ENCODE data around the gene IRF7. TPM values are rescaled to one million over a fixed set of nuclear protein-coding genes. Genes with fewer than 3 reads are reported as not detected.

The IRF7 gene
- total and polyA plus RNA-seq, 9 of the 15 experiments (the other 6 are each of a cell fraction or from before 2014, with no cell fraction given) = 0.27 to 7.6 (median 1.8) TPM

DNA sequence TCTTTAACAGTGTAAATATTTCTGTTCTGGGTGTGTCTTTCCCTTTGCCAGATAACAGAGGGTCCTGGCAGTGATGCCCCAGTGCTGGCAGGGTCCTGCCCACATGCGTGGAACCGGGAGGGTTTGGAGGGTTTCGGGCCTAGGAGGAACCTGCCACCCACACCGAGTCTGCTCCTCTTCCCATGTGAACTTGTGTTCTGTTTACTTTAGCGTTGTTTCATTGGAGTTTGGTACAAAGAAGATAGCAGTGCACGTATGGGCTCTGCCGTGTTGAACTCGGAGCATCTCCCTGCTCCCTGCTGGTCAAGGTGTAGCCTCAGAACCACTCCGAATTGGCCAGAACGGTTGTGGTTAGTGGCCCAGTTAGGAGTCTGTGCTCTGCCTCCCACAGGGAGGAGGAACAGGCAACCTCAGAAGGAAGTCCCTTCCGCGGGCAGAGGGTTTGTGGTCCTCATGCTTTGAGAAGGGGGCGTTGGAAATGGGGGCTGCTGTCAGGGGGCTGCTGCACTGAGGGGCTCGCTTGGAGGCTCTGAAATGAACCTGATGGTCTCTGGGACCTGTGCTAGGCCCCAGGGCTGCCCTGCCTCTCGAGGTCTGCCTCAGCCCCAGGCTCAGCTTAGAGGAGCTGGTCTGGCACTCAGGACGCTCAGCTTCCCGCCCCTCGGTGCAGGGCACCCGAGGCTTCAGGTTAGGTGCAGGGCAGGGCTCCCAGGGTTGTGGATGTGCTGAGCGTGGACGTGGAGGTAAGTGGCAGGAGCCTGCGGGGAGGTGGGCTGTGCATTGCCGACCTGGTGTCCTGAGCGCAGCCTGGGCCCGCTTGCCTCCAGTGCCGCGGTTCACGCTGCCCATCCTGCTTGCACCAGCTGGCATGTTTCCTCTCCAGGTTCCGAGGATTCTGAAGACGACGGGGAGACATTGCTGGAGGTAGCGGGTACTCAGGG is 29.1 kb downstream of the IRF7 start:
- Histone ChIP-seq H3K79me2 (ENCODE audit: control insufficient read depth, insufficient read depth, low read length) (peaks cover 52% of the 10 kb centered on the region), H3K4me3 (no peak overlapping the region), H3K4me1 (replicated peaks in 1 of 2; ENCODE audit: control insufficient read depth in 2 of 2, insufficient read depth in 2 of 2, low read length in 2 of 2) (peaks cover 3 to 26% of the 10 kb centered on the region in 2 experiments; a peak in 4 of 5 replicates), H3K27me3 (ENCODE audit: control insufficient read depth in 2 of 2, insufficient read depth in 2 of 2, low read length in 2 of 2) (no peaks in the 10 kb centered on the region), H3K9me1 (ENCODE audit: control insufficient read depth, insufficient read depth, low read length) (peaks cover 8% of the 10 kb centered on the region), H3K4me2 (ENCODE audit: insufficient read depth, low read length) (no peak overlapping the region), H3K9me3 (replicated peaks; ENCODE audit: control insufficient read depth, insufficient read depth, low read depth, low read length) (no peaks in the 10 kb centered on the region), H3K9ac (ENCODE audit: insufficient read depth in 1 of 2, low read depth in 2 of 2, low read length in 2 of 2) (peak overlapping the region in 1 of 2 experiments; percentile 74; a peak in 2 of 4 replicates), H3K27ac (ENCODE audit: extremely low read depth, low read depth, low read length) (no peak overlapping the region), H2AFZ (ENCODE audit: low read depth, low read length) (no peak overlapping the region), H3K36me3 (ENCODE audit: control insufficient read depth, insufficient read depth, low read length) (peaks cover 89% of the 10 kb centered on the region), H4K20me1 (replicated peaks; ENCODE audit: control insufficient read depth, insufficient read depth, low read length) (peaks cover 5% of the 10 kb centered on the region)
- in situ Hi-C loops (cut with MboI) (no loop called here), intact Hi-C loops (cut with micrococcal nuclease) (no loop called here)
- ChIA-PET CTCF (ENCODE audit: low intra/inter-chr PET ratio) (no interaction called here), POLR2A (interaction anchor here (0.6 to 1.4 kb wide), 3 partner anchors 9 to 123 kb away, joined by 3 to 5 read pairs (median 3); no protein-coding TSS in a partner anchor)
- 91% methylated on average over 26 of the region's 32 CpGs for WGBS (ENCODE audit: insufficient coverage, low coverage, missing lambda C conversion rate)
- TF ChIP-seq POLR2G (IDR thresholded peaks at IDR 0.05; ENCODE audit: low read depth, low read length) = peak; percentile 43; the same call in 1 of the 2 replicates
- TF ChIP-seq POLR2B (IDR thresholded peaks at IDR 0.05; ENCODE audit: low read depth, partially characterized antibody) = no peak
- no TSS peak for BruUV-seq (replicated peaks)
- no peak for ATAC-seq
- no peak for DNase-seq (ENCODE audit: extremely low read depth in 1 of 4, low spot score in 3 of 4)
- no peak for FAIRE-seq

DNA sequence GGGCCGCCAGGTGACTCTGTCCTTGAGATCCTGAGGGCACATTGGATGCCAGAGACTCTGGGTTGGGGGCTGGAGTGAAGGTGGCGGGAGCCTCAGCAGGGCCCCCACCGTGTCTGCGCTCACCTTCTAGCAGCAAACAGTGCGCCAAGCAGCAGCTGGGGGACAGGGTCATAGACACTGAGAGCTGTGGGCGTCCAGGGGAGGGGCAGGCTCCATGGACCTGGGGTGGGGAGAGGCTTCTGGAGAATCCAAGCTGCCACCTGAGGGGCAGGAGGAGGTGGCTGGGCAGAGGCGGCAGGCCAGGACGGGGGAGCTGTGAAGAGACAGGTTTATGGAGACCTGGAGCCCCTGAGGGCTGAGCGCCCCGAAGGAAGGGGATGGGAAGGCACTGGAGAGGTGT is 31.5 kb downstream of the IRF7 start:
- Histone ChIP-seq H3K9me1 (ENCODE audit: control insufficient read depth, insufficient read depth, low read length) (peaks cover 19% of the 10 kb centered on the region), H3K27ac (ENCODE audit: extremely low read depth, low read depth, low read length) (no peak overlapping the region), H4K20me1 (replicated peaks; ENCODE audit: control insufficient read depth, insufficient read depth, low read length) (peaks cover 23% of the 10 kb centered on the region), H3K79me2 (ENCODE audit: control insufficient read depth, insufficient read depth, low read length) (peaks cover 70% of the 10 kb centered on the region), H3K9ac (ENCODE audit: insufficient read depth in 1 of 2, low read depth in 2 of 2, low read length in 2 of 2) (no peak overlapping the region), H3K4me1 (replicated peaks in 1 of 2; ENCODE audit: control insufficient read depth in 2 of 2, insufficient read depth in 2 of 2, low read length in 2 of 2) (peaks cover 15 to 38% of the 10 kb centered on the region in 2 experiments), H3K4me3 (no peak overlapping the region), H3K27me3 (ENCODE audit: control insufficient read depth in 2 of 2, insufficient read depth in 2 of 2, low read length in 2 of 2) (no peaks in the 10 kb centered on the region), H3K4me2 (ENCODE audit: insufficient read depth, low read length) (no peak overlapping the region), H2AFZ (ENCODE audit: low read depth, low read length) (no peak overlapping the region), H3K36me3 (ENCODE audit: control insufficient read depth, insufficient read depth, low read length) (peaks cover 84% of the 10 kb centered on the region), H3K9me3 (replicated peaks; ENCODE audit: control insufficient read depth, insufficient read depth, low read depth, low read length) (no peaks in the 10 kb centered on the region)
- WGBS (ENCODE audit: insufficient coverage, low coverage, missing lambda C conversion rate) = 98% methylated on average over 7 of the region's 10 CpGs
- in situ Hi-C loops (cut with MboI) (no loop called here), intact Hi-C loops (cut with micrococcal nuclease) (no loop called here)
- FAIRE-seq (no peak), DNase-seq (ENCODE audit: extremely low read depth in 1 of 4, low spot score in 3 of 4) (no peak), ATAC-seq (no peak)
- ChIA-PET CTCF (ENCODE audit: low intra/inter-chr PET ratio) (no interaction called here), POLR2A (interaction anchor here (0.7 to 1.2 kb wide), 2 partner anchors 9 to 73 kb away, joined by 3 read pairs; partner anchors contain the start of gene PHRF1)
- no TSS peak for BruUV-seq (replicated peaks)
- TF ChIP-seq ZNF121 (CRISPR knock-in tag; conservative IDR thresholded peaks at IDR 0.05) (no peak), POLR2G (IDR thresholded peaks at IDR 0.05; ENCODE audit: low read depth, low read length) (peak; percentile 35; the same call in 1 of the 2 replicates), KDM5B (IDR thresholded peaks at IDR 0.05; ENCODE audit: insufficient replicate concordance, low read depth, low read length) (no peak), BRF1 (IDR thresholded peaks at IDR 0.05; ENCODE audit: borderline replicate concordance, extremely low read depth, insufficient read length) (no peak), RBFOX2 (IDR thresholded peaks at IDR 0.05; ENCODE audit: low read depth, low read length) (peak; percentile 37; the same call in 1 of the 2 replicates), RAD51 (IDR thresholded peaks at IDR 0.05; ENCODE audit: borderline replicate concordance, low read depth) (no peak)
